ENCODE measurements around the gene MALAT1.

MALAT1 gene

GRCh38 chr11:65540290-65541092 is 41.6 kb downstream of the MALAT1 start:
- DNase-seq = no peak

- no peak for DNase-seq
These were observed 42.5 kb downstream of the MALAT1 start for GRCh38 chr11:65541093-65541982.

GRCh38 chr11:65542738-65543390 is 44.0 kb downstream of the MALAT1 start:
- DNase-seq = no peak

- no peak for DNase-seq
These were observed 47.0 kb downstream of the MALAT1 start for GRCh38 chr11:65545853-65546216.

GRCh38 chr11:65546217-65546958 is 47.5 kb downstream of the MALAT1 start:
- no peak for DNase-seq

- no peak for DNase-seq
These were observed 48.7 kb downstream of the MALAT1 start for GRCh38 chr11:65547446-65548125.

- DNase-seq = no peak
These were observed 49.5 kb downstream of the MALAT1 start for GRCh38 chr11:65548395-65548794.

- DNase-seq = no peak
These were observed 50.3 kb downstream of the MALAT1 start for GRCh38 chr11:65549096-65549495.

GRCh38 chr11:65551572-65552387 is 52.9 kb downstream of the MALAT1 start:
- DNase-seq = no peak

- DNase-seq = no peak
These were observed 53.6 kb downstream of the MALAT1 start for GRCh38 chr11:65552388-65552951.

GRCh38 chr11:65553301-65554001 is 54.6 kb downstream of the MALAT1 start:
- no peak for DNase-seq

- DNase-seq = no peak
These were observed 55.4 kb downstream of the MALAT1 start for GRCh38 chr11:65554057-65554818.

- DNase-seq = no peak
These were observed 56.1 kb downstream of the MALAT1 start for GRCh38 chr11:65554842-65555430.

GRCh38 chr11:65555693-65556231 is 56.9 kb downstream of the MALAT1 start:
- DNase-seq = no peak
